CD4-positive, alpha-beta T cell treated with Interleukin-12 subunit alpha and Interleukin-12 subunit beta, for 1 hour (primary cell): ENCODE measurements around the gene PCDHGB6.
"Not testable (repeated sequence)": the region's sequence is repeated elsewhere in the genome, so short reads cannot be mapped to it uniquely, and the experiment has no call there.

Experiments used
- DNase-seq: peaks from one replicate; pipeline ENCODE4 v3.0.0-alpha.2; 2020

PCDHGB6 gene

GRCh38 chr5:141419074-141419880 is 11.5 kb downstream of the PCDHGB6 start:
- DNase-seq, result no peak

GRCh38 chr5:141420855-141421488 is 13.2 kb downstream of the PCDHGB6 start, which contains the start of gene PCDHGA11:
Gene PCDHGA11 (plus strand): TSS chr5:141421051. CDS start chr5:141421228, 177 bp downstream.
- DNase-seq, result peak; percentile 50

- DNase-seq, result no peak
Measured at GRCh38 chr5:141421489-141421855, 13.7 kb downstream of the PCDHGB6 start.

- no peak for DNase-seq
Measured at GRCh38 chr5:141422742-141423291, 15.0 kb downstream of the PCDHGB6 start.

- DNase-seq, result no peak
Measured at GRCh38 chr5:141427783-141428426, 20.1 kb downstream of the PCDHGB6 start.

GRCh38 chr5:141430332-141431113 is 22.7 kb downstream of the PCDHGB6 start, which contains the start of gene PCDHGA12:
Gene PCDHGA12 (plus strand): TSS chr5:141430507. CDS start chr5:141430760, 253 bp downstream.
- no peak for DNase-seq

GRCh38 chr5:141431286-141431685 is 23.5 kb downstream of the PCDHGB6 start:
- no peak for DNase-seq

GRCh38 chr5:141432308-141432707 is 24.5 kb downstream of the PCDHGB6 start:
- DNase-seq, result not testable (repeated sequence)

- DNase-seq, result not testable (repeated sequence)
Measured at GRCh38 chr5:141432726-141433125, 24.9 kb downstream of the PCDHGB6 start.

GRCh38 chr5:141434006-141434405 is 26.2 kb downstream of the PCDHGB6 start:
- DNase-seq, result no peak

GRCh38 chr5:141437221-141437620 is 29.4 kb downstream of the PCDHGB6 start:
- DNase-seq, result no peak

- no peak for DNase-seq
Measured at GRCh38 chr5:141439411-141440141, 31.8 kb downstream of the PCDHGB6 start.

GRCh38 chr5:141440341-141440740 is 32.5 kb downstream of the PCDHGB6 start:
- no peak for DNase-seq

- DNase-seq, result no peak
Measured at GRCh38 chr5:141441571-141442170, 33.9 kb downstream of the PCDHGB6 start.
